Loucy (cell line): ENCODE measurements around the gene TP53AIP1.

Experiments
- H2AFZ ChIP-seq: fragments of 200-600 bp; sonication (generic); 2 replicates; pipeline ENCODE4 v1.6.0; 2016; ENCODE audit warnings: antibody characterized with exemption, mild to moderate bottlenecking, low read length, moderate library complexity
- H3F3A ChIP-seq: fragments of 200-600 bp; 2 replicates; pipeline ENCODE4 v1.6.0; 2016; ENCODE audit warnings: antibody characterized with exemption, low read depth, mild to moderate bottlenecking
- H3K27me3 ChIP-seq: fragments of 200-600 bp; sonication (generic); 2 replicates; pipeline ENCODE4 v1.6.1; 2014; ENCODE audit warnings: low read length, mild to moderate bottlenecking; ENCODE audit not compliant: insufficient read depth, poor library complexity, severe bottlenecking
- H3K36me3 ChIP-seq: fragments of 200-600 bp; sonication (generic); 2 replicates; pipeline ENCODE4 v1.6.1; 2016; ENCODE audit warnings: low read length; ENCODE audit not compliant: insufficient read depth
- H3K4me1 ChIP-seq: fragments of 200-600 bp; sonication (generic); 2 replicates; pipeline ENCODE4 v1.5.1; 2014; ENCODE audit warnings: low read length, mild to moderate bottlenecking; ENCODE audit not compliant: insufficient read depth, poor library complexity, severe bottlenecking
- H3K4me2 ChIP-seq: fragments of 200-600 bp; sonication (generic); 2 replicates; pipeline ENCODE4 v1.6.0; 2014; ENCODE audit warnings: antibody characterized with exemption, low read length, low read depth, mild to moderate bottlenecking; ENCODE audit not compliant: poor library complexity, severe bottlenecking
- H3K4me3 ChIP-seq: fragments of 200-600 bp; sonication (generic); 2 replicates; pipeline ENCODE4 v1.5.1; 2014; ENCODE audit warnings: low read length, mild to moderate bottlenecking, mixed read lengths; ENCODE audit not compliant: poor library complexity, severe bottlenecking
- H3K79me2 ChIP-seq: fragments of 200-600 bp; sonication (generic); 2 replicates; pipeline ENCODE4 v1.6.1; 2014; ENCODE audit warnings: low read length; ENCODE audit not compliant: insufficient read depth
- H3K9ac ChIP-seq: fragments of 200-600 bp; sonication (generic); 2 replicates; pipeline ENCODE4 v1.6.0; 2014; ENCODE audit warnings: mild to moderate bottlenecking, low read depth, low read length, moderate library complexity; ENCODE audit not compliant: poor library complexity, severe bottlenecking
- H3K9me2 ChIP-seq: fragments of 200-600 bp; sonication (generic); replicated peaks from 2 replicates; pipeline ENCODE4 v1.6.1; 2016; ENCODE audit warnings: low read depth, low read length, mixed read lengths
- H3K9me3 ChIP-seq: fragments of 200-600 bp; sonication (generic); 2 replicates; pipeline ENCODE4 v1.6.1; 2014; ENCODE audit warnings: mild to moderate bottlenecking, antibody characterized with exemption, low read length, low read depth; ENCODE audit not compliant: insufficient read depth
- H4K20me1 ChIP-seq: fragments of 200-600 bp; sonication (generic); 2 replicates; pipeline ENCODE4 v1.6.0; 2014; ENCODE audit warnings: antibody characterized with exemption, low read length, mild to moderate bottlenecking; ENCODE audit not compliant: insufficient read depth, poor library complexity, severe bottlenecking
- EZH2phosphoT487 ChIP-seq: fragments of 200-600 bp; IDR thresholded peaks from 2 replicates; pipeline ENCODE4 v1.6.1; 2018; ENCODE audit warnings: antibody characterized with exemption, mild to moderate bottlenecking, moderate library complexity, borderline replicate concordance
- TF ChIP-seq, protein P1 (sequence below): fragments of 200-600 bp; sonication (generic); conservative IDR thresholded peaks from 2 replicates; pipeline ENCODE4 v1.5.1; 2014; ENCODE audit warnings: mild to moderate bottlenecking, antibody characterized with exemption, low read length

The TP53AIP1 gene

DNA sequence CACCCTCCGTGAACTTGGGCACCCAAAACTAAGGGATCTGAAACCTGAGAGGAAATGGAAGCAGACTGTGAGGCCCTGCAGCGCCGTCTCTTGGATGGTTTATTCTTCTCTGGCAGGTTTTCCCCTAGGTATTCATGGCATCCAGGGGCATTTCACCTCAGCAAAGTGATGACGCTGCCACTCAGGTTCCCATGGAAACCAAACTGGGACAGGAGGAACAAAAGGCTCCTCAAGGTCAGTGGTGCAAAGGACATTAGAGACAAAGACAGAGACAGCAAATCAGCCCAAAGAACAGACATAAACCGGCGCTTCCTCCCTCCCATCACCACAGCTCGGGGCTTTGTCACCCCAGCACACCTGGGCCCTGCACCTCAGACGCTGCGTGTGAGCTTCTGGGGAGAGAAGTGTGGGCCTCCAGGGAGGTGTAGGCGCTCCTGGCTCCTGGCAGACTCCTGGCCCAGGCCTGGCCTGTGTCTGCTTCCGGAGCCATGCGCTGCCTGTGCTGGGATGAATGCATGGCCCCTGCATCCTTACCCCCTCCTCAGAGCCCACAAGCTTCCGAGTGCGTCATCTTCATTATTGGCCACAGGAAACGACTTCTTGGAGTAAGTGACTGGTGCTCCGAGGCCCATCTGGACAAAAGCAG lies 5.9 kb downstream of the TP53AIP1 start:
- Histone ChIP-seq H3K9me3 (no peaks in the 10 kb centered on the region), H3K4me3 (no peak overlapping the region), H3K79me2 (no peaks in the 10 kb centered on the region), H3K9me2 (no peaks in the 10 kb centered on the region), H3K9ac (no peak overlapping the region), H3K4me2 (no peak overlapping the region), H3K27me3 (no peaks in the 10 kb centered on the region), H3K36me3 (no peaks in the 10 kb centered on the region), H4K20me1 (no peaks in the 10 kb centered on the region), H3F3A (no peaks in the 10 kb centered on the region), H3K4me1 (no peaks in the 10 kb centered on the region), H2AFZ (no peak overlapping the region)
- TF ChIP-seq EZH2phosphoT487, result no peak
- TF ChIP-seq, protein P1, sequence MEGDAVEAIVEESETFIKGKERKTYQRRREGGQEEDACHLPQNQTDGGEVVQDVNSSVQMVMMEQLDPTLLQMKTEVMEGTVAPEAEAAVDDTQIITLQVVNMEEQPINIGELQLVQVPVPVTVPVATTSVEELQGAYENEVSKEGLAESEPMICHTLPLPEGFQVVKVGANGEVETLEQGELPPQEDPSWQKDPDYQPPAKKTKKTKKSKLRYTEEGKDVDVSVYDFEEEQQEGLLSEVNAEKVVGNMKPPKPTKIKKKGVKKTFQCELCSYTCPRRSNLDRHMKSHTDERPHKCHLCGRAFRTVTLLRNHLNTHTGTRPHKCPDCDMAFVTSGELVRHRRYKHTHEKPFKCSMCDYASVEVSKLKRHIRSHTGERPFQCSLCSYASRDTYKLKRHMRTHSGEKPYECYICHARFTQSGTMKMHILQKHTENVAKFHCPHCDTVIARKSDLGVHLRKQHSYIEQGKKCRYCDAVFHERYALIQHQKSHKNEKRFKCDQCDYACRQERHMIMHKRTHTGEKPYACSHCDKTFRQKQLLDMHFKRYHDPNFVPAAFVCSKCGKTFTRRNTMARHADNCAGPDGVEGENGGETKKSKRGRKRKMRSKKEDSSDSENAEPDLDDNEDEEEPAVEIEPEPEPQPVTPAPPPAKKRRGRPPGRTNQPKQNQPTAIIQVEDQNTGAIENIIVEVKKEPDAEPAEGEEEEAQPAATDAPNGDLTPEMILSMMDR, result no peak

DNA sequence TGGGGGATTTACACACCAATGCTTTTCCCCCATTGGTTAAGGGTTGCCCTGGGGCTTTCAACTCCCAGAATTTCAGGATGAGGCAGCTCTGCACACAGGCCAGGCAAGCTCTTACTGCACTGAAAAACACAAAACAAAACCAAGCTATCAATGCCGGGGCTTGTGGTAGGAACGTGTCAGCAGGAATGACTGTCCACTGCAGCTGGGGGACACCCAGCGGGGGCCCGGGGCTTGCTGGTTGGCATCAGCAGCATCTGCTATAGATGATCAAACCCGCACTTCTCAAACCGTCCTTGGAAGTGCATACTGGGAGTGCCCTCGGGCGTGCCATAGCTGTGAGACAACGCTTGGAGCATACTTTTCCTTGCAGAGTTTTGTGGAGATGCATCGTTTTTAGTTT lies 7.7 kb downstream of the TP53AIP1 start:
- Histone ChIP-seq H3K9me2 (no peaks in the 10 kb centered on the region), H3K4me1 (no peaks in the 10 kb centered on the region), H4K20me1 (no peaks in the 10 kb centered on the region), H3K9ac (no peak overlapping the region), H3K36me3 (no peaks in the 10 kb centered on the region), H2AFZ (no peak overlapping the region), H3K9me3 (no peaks in the 10 kb centered on the region), H3F3A (no peaks in the 10 kb centered on the region), H3K27me3 (no peaks in the 10 kb centered on the region), H3K4me2 (no peak overlapping the region), H3K79me2 (no peaks in the 10 kb centered on the region), H3K4me3 (no peak overlapping the region)
- TF ChIP-seq, protein P1, result no peak
- no peak for TF ChIP-seq EZH2phosphoT487

DNA sequence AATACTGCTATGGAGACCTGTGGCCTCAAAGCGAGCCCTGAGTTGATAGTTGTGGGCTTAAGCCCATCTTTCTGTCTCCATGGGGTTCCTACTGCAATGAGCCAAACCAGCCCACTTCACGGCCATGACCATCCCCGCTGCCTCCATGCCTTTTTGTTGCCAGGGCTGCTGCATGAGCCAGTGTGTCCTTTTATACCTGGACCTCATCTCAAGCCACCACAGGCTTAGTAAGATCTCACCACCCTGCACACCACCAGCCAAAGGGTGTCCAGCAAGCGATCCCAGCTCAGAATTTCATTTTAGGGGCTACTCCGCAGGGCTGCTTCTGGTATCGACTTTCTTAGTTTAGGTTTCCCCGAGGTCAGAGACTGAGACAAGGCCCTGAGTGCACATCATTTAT lies 8.3 kb downstream of the TP53AIP1 start:
- H3K27me3 ChIP-seq, result no peaks in the 10 kb centered on the region
- no peaks in the 10 kb centered on the region for H4K20me1 ChIP-seq
- H3K9me2 ChIP-seq, result no peaks in the 10 kb centered on the region
- no peak overlapping the region for H3K4me2 ChIP-seq
- H2AFZ ChIP-seq, result no peak overlapping the region
- no peak overlapping the region for H3K9ac ChIP-seq
- H3K79me2 ChIP-seq, result no peaks in the 10 kb centered on the region
- H3K36me3 ChIP-seq, result no peaks in the 10 kb centered on the region
- H3K4me1 ChIP-seq, result no peaks in the 10 kb centered on the region
- no peak overlapping the region for H3K4me3 ChIP-seq
- no peaks in the 10 kb centered on the region for H3K9me3 ChIP-seq
- no peaks in the 10 kb centered on the region for H3F3A ChIP-seq
- TF ChIP-seq, protein P1, result no peak
- TF ChIP-seq EZH2phosphoT487, result no peak
